Kidney epithelial cell (primary cell): ENCODE results near the gene PASD1. TPM values are rescaled to one million over a fixed set of nuclear protein-coding genes. Genes with fewer than 3 reads are reported as not detected.
"Not testable (repeated sequence)": the region's sequence is repeated elsewhere in the genome, so short reads cannot be mapped to it uniquely, and the experiment has no call there.

Experiments used
- DNase-seq: peaks from one replicate; pipeline ENCODE4 v3.0.0-alpha.2; 2010; ENCODE audit warnings: low read depth
- H3K27me3 ChIP-seq: 2 replicates; pipeline ENCODE4 v1.6.0; 2011; ENCODE audit warnings: low read length; ENCODE audit not compliant: control insufficient read depth, insufficient read depth
- H3K36me3 ChIP-seq: 2 replicates; pipeline ENCODE4 v1.5.1; 2011; ENCODE audit warnings: low read length; ENCODE audit not compliant: control insufficient read depth, insufficient read depth
- H3K4me3 ChIP-seq: 2 replicates; pipeline ENCODE4 v1.5.1; 2011; ENCODE audit warnings: low read depth, mild to moderate bottlenecking, control low read depth, low read length
- CTCF ChIP-seq: IDR thresholded peaks from 2 replicates; pipeline ENCODE4 v1.5.1; 2011; ENCODE audit warnings: mild to moderate bottlenecking, moderate library complexity, low read length, control low read depth, inconsistent platforms; ENCODE audit not compliant: insufficient read depth, poor library complexity, severe bottlenecking
- total RNA-seq: library from RNA; depleted of rRNA; stranded (reverse); fragments of >200 nt; gene quantifications from 2 replicates; pipeline ENCODE4 v1.2.3, GENCODE V29; 2015

PASD1 gene
- total RNA-seq, 1 donor from 2014 or later, result not detected

GRCh38 chrX:151536571-151536970 is 26.9 kb upstream of the PASD1 start:
- no peak for DNase-seq
- no peaks in the 10 kb centered on the region for H3K27me3 ChIP-seq
- H3K36me3 ChIP-seq, result no peaks in the 10 kb centered on the region
- no peak overlapping the region for H3K4me3 ChIP-seq
- TF ChIP-seq CTCF, result no peak

GRCh38 chrX:151537572-151537971 is 25.9 kb upstream of the PASD1 start:
- H3K27me3 ChIP-seq, result no peaks in the 10 kb centered on the region
- DNase-seq, result no peak
- no peaks in the 10 kb centered on the region for H3K36me3 ChIP-seq
- TF ChIP-seq CTCF, result no peak
- H3K4me3 ChIP-seq, result no peak overlapping the region

- H3K36me3 ChIP-seq, result no peaks in the 10 kb centered on the region
- no peaks in the 10 kb centered on the region for H3K27me3 ChIP-seq
- H3K4me3 ChIP-seq, result no peak overlapping the region
- no peak for TF ChIP-seq CTCF
- DNase-seq, result no peak
Measured at GRCh38 chrX:151538190-151539122, 25.0 kb upstream of the PASD1 start.

GRCh38 chrX:151543706-151544105 is 19.8 kb upstream of the PASD1 start:
- no peak for DNase-seq

GRCh38 chrX:151546226-151546625 is 17.2 kb upstream of the PASD1 start:
- not testable (repeated sequence) for H3K36me3 ChIP-seq, H3K27me3 ChIP-seq, DNase-seq, H3K4me3 ChIP-seq

More at GRCh38 chrX:151543706-151544105, 19.8 kb upstream of the PASD1 start:
- TF ChIP-seq CTCF, result no peak
- H3K4me3 ChIP-seq, result no peak overlapping the region
- no peaks in the 10 kb centered on the region for H3K27me3 ChIP-seq
- no peaks in the 10 kb centered on the region for H3K36me3 ChIP-seq

- DNase-seq, H3K27me3 ChIP-seq, H3K36me3 ChIP-seq, H3K4me3 ChIP-seq: not testable (repeated sequence)
Measured at GRCh38 chrX:151551176-151551575, 12.3 kb upstream of the PASD1 start.

- DNase-seq, result no peak
- Histone ChIP-seq H3K4me3 (no peak overlapping the region), H3K36me3 (no peaks in the 10 kb centered on the region), H3K27me3 (no peaks in the 10 kb centered on the region)
- no peak for TF ChIP-seq CTCF
Measured at GRCh38 chrX:151552743-151553142, 10.7 kb upstream of the PASD1 start.

- H3K36me3 ChIP-seq, DNase-seq, H3K27me3 ChIP-seq, H3K4me3 ChIP-seq: not testable (repeated sequence)
Measured at GRCh38 chrX:151555301-151555700, 8.2 kb upstream of the PASD1 start.

GRCh38 chrX:151562485-151562884 is 990 bp upstream of the PASD1 start:
- not testable (repeated sequence) for H3K4me3 ChIP-seq, H3K27me3 ChIP-seq, H3K36me3 ChIP-seq, DNase-seq
